Panc1 (cell line): ENCODE measurements around the gene BICRAL. TPM values are rescaled to one million over a fixed set of nuclear protein-coding genes. Genes with fewer than 3 reads are reported as not detected.

Experiments used
- ATAC-seq: fragments of 200-7000 bp; cut with Tn5 transposase; 2 replicates; pipeline ENCODE4 v1.9.1; 2020; ENCODE audit warnings: mild to moderate bottlenecking, moderate library complexity
- BruUV-seq: library from RNA; stranded (reverse); fragments of 400-500 nt; replicated peaks from 2 replicates; lab custom pipeline; 2021; lab: Mats Ljungman, UMichigan
- CTCF ChIA-PET: fragments of 300-600 bp; sonication (Branson Sonifier 250); formaldehyde crosslinking; loops from one replicate; lab custom pipeline; 2022; ENCODE audit warnings: antibody characterized with exemption; lab: Charles Lee
- POLR2A ChIA-PET: fragments of 300-600 bp; sonication (Branson Sonifier 250); formaldehyde crosslinking; loops from one replicate; lab custom pipeline; 2022; ENCODE audit warnings: antibody characterized with exemption; lab: Charles Lee
- DNase-seq: peaks from one replicate; pipeline ENCODE4 v3.0.0-alpha.2; 2010; ENCODE audit warnings: low read depth, low spot score
- H3K27ac ChIP-seq: 2 replicates; pipeline ENCODE4 v1.5.1; 2011; ENCODE audit warnings: mild to moderate bottlenecking, low read length, inconsistent platforms
- H3K27me3 ChIP-seq: fragments of 200-500 bp; sonication (Bioruptor generic); 2 replicates; pipeline ENCODE4 v1.6.0; 2014; ENCODE audit warnings: low read length, inconsistent platforms; ENCODE audit not compliant: control insufficient read depth, insufficient read depth
- H3K36me3 ChIP-seq: fragments of 200-500 bp; sonication (Bioruptor generic); 2 replicates; pipeline ENCODE4 v1.5.1; 2014; ENCODE audit warnings: inconsistent platforms, mild to moderate bottlenecking, low read length, moderate library complexity; ENCODE audit not compliant: control insufficient read depth, insufficient read depth
- H3K4me1 ChIP-seq: 2 replicates; pipeline ENCODE4 v1.5.1; 2011; ENCODE audit warnings: inconsistent platforms, mild to moderate bottlenecking, low read length, moderate library complexity; ENCODE audit not compliant: control insufficient read depth, insufficient read depth
- H3K4me3 ChIP-seq, 2 experiments: 2 replicates each; pipeline ENCODE4 v1.5.1; 2011 to 2012; ENCODE audit warnings: low read depth in 2 of 2, low read length in 2 of 2, mild to moderate bottlenecking in 2 of 2, inconsistent platforms in 1 of 2, moderate library complexity in 1 of 2
- H3K9me3 ChIP-seq: fragments of 200-500 bp; sonication (Bioruptor generic); 2 replicates; pipeline ENCODE4 v1.5.1; 2014; ENCODE audit warnings: low read depth, mild to moderate bottlenecking, inconsistent platforms, low read length, moderate library complexity; ENCODE audit not compliant: control insufficient read depth, insufficient read depth
- CTCF ChIP-seq: fragments of 450-650 bp; IDR thresholded peaks from 2 replicates; pipeline ENCODE4 v1.5.1; 2017; ENCODE audit warnings: mild to moderate bottlenecking
- POLR2AphosphoS5 ChIP-seq: IDR thresholded peaks from 2 replicates; pipeline ENCODE4 v1.6.1; 2012; ENCODE audit warnings: mild to moderate bottlenecking, low read depth, low read length, moderate library complexity
- REST ChIP-seq, 2 experiments: IDR thresholded peaks; 2 replicates each; pipeline ENCODE4 v1.6.1; 2011 to 2012; ENCODE audit warnings: low read depth in 2 of 2, control low read depth in 1 of 2, low read length in 1 of 2, mild to moderate bottlenecking in 1 of 2, moderate library complexity in 1 of 2; ENCODE audit not compliant: insufficient read depth in 1 of 2
- SIN3A ChIP-seq: IDR thresholded peaks from 2 replicates; pipeline ENCODE4 v1.6.1; 2012; ENCODE audit warnings: low read depth, mild to moderate bottlenecking, low read length, moderate library complexity, borderline replicate concordance; ENCODE audit not compliant: insufficient read depth
- TCF7L2 ChIP-seq: IDR thresholded peaks from 2 replicates; pipeline ENCODE4 v1.6.1; 2011; ENCODE audit warnings: mild to moderate bottlenecking, low read depth, low read length, inconsistent platforms
- in situ Hi-C: cut with HindIII; loops from 2 replicates; pipeline ENCODE4 v1.10.0; 2016; ENCODE audit warnings: low sequenced_read_pairs, low pct_unique_long_range_greater_than_20kb
- intact Hi-C: fragments of 100-400 bp; cut with micrococcal nuclease; formaldehyde crosslinking; loops from one replicate; pipeline ENCODE4 v1.10.0; 2022; ENCODE audit not compliant: unreplicated experiment
- total RNA-seq: library from RNA; stranded (reverse); gene quantifications from one replicate; pipeline ENCODE4 v1.2.1, GENCODE V29; 2021; ENCODE audit not compliant: unreplicated experiment

The BICRAL gene
- total RNA-seq, 1 experiment from 2014 or later: 12.9 TPM

GRCh38 chr6:42829561-42830092 is 47.8 kb downstream of the BICRAL start:
- ChIA-PET POLR2A (no interaction called here), CTCF (no interaction called here)
- H3K4me3 ChIP-seq: no peak overlapping the region
- no peaks in the 10 kb centered on the region for H3K9me3 ChIP-seq
- H3K4me1 ChIP-seq: no peaks in the 10 kb centered on the region
- no peak overlapping the region for H3K27ac ChIP-seq
- H3K27me3 ChIP-seq: no peaks in the 10 kb centered on the region
- intact Hi-C loops: no loop called here
- TSS peak; percentile 77 for BruUV-seq
- no peak for DNase-seq
- ATAC-seq: no peak
- TF ChIP-seq CTCF (no peak), TCF7L2 (no peak), SIN3A (no peak), POLR2AphosphoS5 (no peak)
- in situ Hi-C loops: no loop called here
- H3K36me3 ChIP-seq: peaks cover 5% of the 10 kb centered on the region; the same call in 1 of the 2 replicates

GRCh38 chr6:42831237-42831636 is 49.4 kb downstream of the BICRAL start:
- Histone ChIP-seq H3K27me3 (no peaks in the 10 kb centered on the region), H3K9me3 (no peaks in the 10 kb centered on the region), H3K36me3 (peaks cover 5% of the 10 kb centered on the region; the same call in 1 of the 2 replicates), H3K27ac (no peak overlapping the region), H3K4me1 (no peaks in the 10 kb centered on the region), H3K4me3 (no peak overlapping the region)
- POLR2A ChIA-PET: no interaction called here
- intact Hi-C loops (no loop called here), in situ Hi-C loops (no loop called here)
- DNase-seq (no peak), ATAC-seq (no peak)
- TF ChIP-seq REST (IDR thresholded peaks at IDR 0.05; ENCODE audit: insufficient read depth in 1 of 2, low read depth in 2 of 2, low read length in 1 of 2) (no peak), POLR2AphosphoS5 (no peak), TCF7L2 (no peak), CTCF (no peak), SIN3A (no peak)
- no TSS peak for BruUV-seq
- CTCF ChIA-PET: no interaction called here
